Measurements from ENCODE around the gene IFNAR1.

Gene IFNAR1

DNA sequence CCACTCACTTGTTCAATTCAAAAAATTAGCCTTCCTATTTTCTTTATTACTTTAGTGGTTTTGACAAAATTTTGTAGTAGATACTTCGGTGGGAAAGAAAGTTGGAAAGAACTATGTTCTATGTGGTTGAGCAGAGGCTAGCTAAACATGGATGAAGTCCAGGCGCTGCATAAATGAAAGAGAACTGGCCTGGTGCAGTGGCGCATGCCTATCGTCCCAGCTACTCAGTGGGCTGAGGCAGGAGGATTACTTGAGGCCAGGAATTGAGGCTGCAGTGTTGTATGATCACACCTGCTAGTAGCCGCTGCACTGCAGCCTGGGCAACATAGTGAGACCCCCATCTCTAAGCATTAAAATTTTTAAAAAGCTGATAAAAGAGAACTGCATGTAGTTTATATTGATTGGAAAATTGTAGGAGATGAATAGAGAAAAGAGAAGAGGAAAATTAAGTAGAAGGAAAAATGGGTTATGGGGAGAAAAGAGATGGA lies 21.0 kb downstream of the IFNAR1 start:
- Histone ChIP-seq H3K27me3 (ENCODE audit: insufficient read depth, low read length, poor library complexity, severe bottlenecking) (no peaks in the 10 kb centered on the region), H3K79me2 (ENCODE audit: insufficient read depth, low read length) (peaks cover 10% of the 10 kb centered on the region; the same call in 1 of the 2 replicates), H3K9me3 (ENCODE audit: insufficient read depth, low read depth, low read length) (no peaks in the 10 kb centered on the region), H3K4me2 (ENCODE audit: low read depth, low read length, poor library complexity, severe bottlenecking) (no peak overlapping the region), H3F3A (ENCODE audit: low read depth) (no peaks in the 10 kb centered on the region), H3K4me3 (ENCODE audit: low read length, poor library complexity, severe bottlenecking) (no peak overlapping the region), H3K4me1 (ENCODE audit: insufficient read depth, low read length, poor library complexity, severe bottlenecking) (no peaks in the 10 kb centered on the region), H4K20me1 (ENCODE audit: insufficient read depth, low read length, poor library complexity, severe bottlenecking) (no peaks in the 10 kb centered on the region), H3K9me2 (replicated peaks; ENCODE audit: low read depth, low read length) (no peaks in the 10 kb centered on the region), H3K36me3 (ENCODE audit: insufficient read depth, low read length) (peaks cover 93% of the 10 kb centered on the region), H2AFZ (ENCODE audit: low read length) (no peak overlapping the region), H3K9ac (ENCODE audit: low read depth, low read length, poor library complexity, severe bottlenecking) (no peak overlapping the region)
- TF ChIP-seq, protein P1, sequence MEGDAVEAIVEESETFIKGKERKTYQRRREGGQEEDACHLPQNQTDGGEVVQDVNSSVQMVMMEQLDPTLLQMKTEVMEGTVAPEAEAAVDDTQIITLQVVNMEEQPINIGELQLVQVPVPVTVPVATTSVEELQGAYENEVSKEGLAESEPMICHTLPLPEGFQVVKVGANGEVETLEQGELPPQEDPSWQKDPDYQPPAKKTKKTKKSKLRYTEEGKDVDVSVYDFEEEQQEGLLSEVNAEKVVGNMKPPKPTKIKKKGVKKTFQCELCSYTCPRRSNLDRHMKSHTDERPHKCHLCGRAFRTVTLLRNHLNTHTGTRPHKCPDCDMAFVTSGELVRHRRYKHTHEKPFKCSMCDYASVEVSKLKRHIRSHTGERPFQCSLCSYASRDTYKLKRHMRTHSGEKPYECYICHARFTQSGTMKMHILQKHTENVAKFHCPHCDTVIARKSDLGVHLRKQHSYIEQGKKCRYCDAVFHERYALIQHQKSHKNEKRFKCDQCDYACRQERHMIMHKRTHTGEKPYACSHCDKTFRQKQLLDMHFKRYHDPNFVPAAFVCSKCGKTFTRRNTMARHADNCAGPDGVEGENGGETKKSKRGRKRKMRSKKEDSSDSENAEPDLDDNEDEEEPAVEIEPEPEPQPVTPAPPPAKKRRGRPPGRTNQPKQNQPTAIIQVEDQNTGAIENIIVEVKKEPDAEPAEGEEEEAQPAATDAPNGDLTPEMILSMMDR (conservative IDR thresholded peaks at IDR 0.05; ENCODE audit: low read length): no peak
- no peak for TF ChIP-seq EZH2phosphoT487 (IDR thresholded peaks at IDR 0.05; ENCODE audit: borderline replicate concordance)

DNA sequence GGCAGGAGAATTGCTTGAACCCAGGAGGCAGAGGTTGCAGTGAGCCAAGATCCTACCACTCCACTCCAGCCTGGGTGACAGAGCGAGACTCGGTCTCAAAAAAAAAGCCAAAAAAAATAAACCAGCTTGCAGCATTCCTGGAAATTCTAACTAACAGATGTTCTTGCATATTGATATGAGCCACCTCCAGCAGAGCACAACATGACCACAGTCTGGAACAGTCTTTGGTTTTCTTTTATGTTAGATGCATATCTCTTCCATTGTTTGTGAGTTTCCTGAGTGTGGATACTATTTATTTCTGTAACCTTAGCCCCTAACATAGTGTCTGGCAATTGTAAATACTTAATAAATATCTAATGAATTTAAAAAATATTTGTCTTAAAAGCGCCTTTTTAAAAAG lies 23.9 kb downstream of the IFNAR1 start:
- Histone ChIP-seq H3K9me3 (ENCODE audit: insufficient read depth, low read depth, low read length) (no peaks in the 10 kb centered on the region), H3K79me2 (ENCODE audit: insufficient read depth, low read length) (no peaks in the 10 kb centered on the region), H3K4me3 (ENCODE audit: low read length, poor library complexity, severe bottlenecking) (no peak overlapping the region), H3K9me2 (replicated peaks; ENCODE audit: low read depth, low read length) (no peaks in the 10 kb centered on the region), H4K20me1 (ENCODE audit: insufficient read depth, low read length, poor library complexity, severe bottlenecking) (no peaks in the 10 kb centered on the region), H3K4me2 (ENCODE audit: low read depth, low read length, poor library complexity, severe bottlenecking) (no peak overlapping the region), H3K36me3 (ENCODE audit: insufficient read depth, low read length) (peaks cover 75% of the 10 kb centered on the region), H2AFZ (ENCODE audit: low read length) (no peak overlapping the region), H3F3A (ENCODE audit: low read depth) (no peaks in the 10 kb centered on the region), H3K27me3 (ENCODE audit: insufficient read depth, low read length, poor library complexity, severe bottlenecking) (no peaks in the 10 kb centered on the region), H3K4me1 (ENCODE audit: insufficient read depth, low read length, poor library complexity, severe bottlenecking) (no peaks in the 10 kb centered on the region), H3K9ac (ENCODE audit: low read depth, low read length, poor library complexity, severe bottlenecking) (no peak overlapping the region)
- TF ChIP-seq EZH2phosphoT487 (IDR thresholded peaks at IDR 0.05; ENCODE audit: borderline replicate concordance): no peak
- TF ChIP-seq, protein P1 (conservative IDR thresholded peaks at IDR 0.05; ENCODE audit: low read length): no peak

DNA sequence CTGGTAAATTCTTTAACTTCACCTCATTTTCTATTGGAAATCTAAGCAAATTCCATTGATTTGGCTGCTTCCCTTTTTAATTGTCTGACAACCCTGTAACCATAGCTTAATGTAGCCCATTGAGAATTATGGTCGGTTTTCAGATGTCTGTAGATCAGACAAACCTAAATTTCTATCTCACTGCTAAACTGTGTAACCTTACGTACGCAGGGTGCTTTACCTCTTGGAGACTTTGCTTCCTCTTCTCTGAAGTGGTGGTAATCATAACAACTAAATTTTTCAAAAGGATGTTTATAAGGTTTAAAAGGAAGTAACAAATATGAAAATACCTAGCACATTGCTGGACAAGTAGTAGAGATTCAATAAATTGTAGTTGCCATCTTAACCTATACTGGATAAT lies 25.9 kb downstream of the IFNAR1 start:
- Histone ChIP-seq H3K4me3 (ENCODE audit: low read length, poor library complexity, severe bottlenecking) (no peak overlapping the region), H3K27me3 (ENCODE audit: insufficient read depth, low read length, poor library complexity, severe bottlenecking) (no peaks in the 10 kb centered on the region), H4K20me1 (ENCODE audit: insufficient read depth, low read length, poor library complexity, severe bottlenecking) (no peaks in the 10 kb centered on the region), H3K4me1 (ENCODE audit: insufficient read depth, low read length, poor library complexity, severe bottlenecking) (no peaks in the 10 kb centered on the region), H3F3A (ENCODE audit: low read depth) (no peaks in the 10 kb centered on the region), H3K79me2 (ENCODE audit: insufficient read depth, low read length) (no peaks in the 10 kb centered on the region), H3K9ac (ENCODE audit: low read depth, low read length, poor library complexity, severe bottlenecking) (no peak overlapping the region), H2AFZ (ENCODE audit: low read length) (no peak overlapping the region), H3K9me3 (ENCODE audit: insufficient read depth, low read depth, low read length) (no peaks in the 10 kb centered on the region), H3K9me2 (replicated peaks; ENCODE audit: low read depth, low read length) (no peaks in the 10 kb centered on the region), H3K36me3 (ENCODE audit: insufficient read depth, low read length) (peaks cover 71% of the 10 kb centered on the region), H3K4me2 (ENCODE audit: low read depth, low read length, poor library complexity, severe bottlenecking) (no peak overlapping the region)
- TF ChIP-seq, protein P1 (conservative IDR thresholded peaks at IDR 0.05; ENCODE audit: low read length): no peak
- TF ChIP-seq EZH2phosphoT487 (IDR thresholded peaks at IDR 0.05; ENCODE audit: borderline replicate concordance): no peak

Data from Loucy (cell line).